Measurements from ENCODE around the gene PPP1R3D. TPM values are rescaled to one million over a fixed set of nuclear protein-coding genes. Genes with fewer than 3 reads are reported as not detected.
A peak's percentile ranks its signal among the peaks of the same experiment; 100 is the strongest.

The PPP1R3D gene
- total and polyA plus RNA-seq, 2 donors: 3.2 to 7.2 TPM

- peak in 8 of 9 donors; percentile 39 to 73 (median 50) for DNase-seq (ENCODE audit: low read depth in 6 of 9, low spot score in 9 of 9)
- Histone ChIP-seq H3K4me1 (ENCODE audit: control insufficient read depth in 2 of 2, insufficient read depth in 2 of 2, low read length in 2 of 2) (peaks cover 3 to 5% of the 10 kb centered on the region in 2 donors), H3K9me3 (ENCODE audit: control insufficient read depth in 2 of 2, insufficient read depth in 1 of 2, low read length in 1 of 2) (no peaks in the 10 kb centered on the region), H3K27ac (ENCODE audit: low read depth in 1 of 2, low read length in 1 of 2) (peak overlapping the region in 1 of 2 donors; percentile 49), H3K27me3 (ENCODE audit: control insufficient read depth in 2 of 2, insufficient read depth in 1 of 2, low read length in 1 of 2) (peaks cover 0 to 19% of the 10 kb centered on the region in 2 donors), H3K36me3 (ENCODE audit: control insufficient read depth in 2 of 2, insufficient read depth in 2 of 2, low read length in 1 of 2) (no peaks in the 10 kb centered on the region), H3K4me3 (ENCODE audit: low read length in 2 of 2) (peak overlapping the region; percentile 42 to 54)
- 9% methylated on average over 59 of the region's 59 CpGs for WGBS
These were observed 6.1 kb downstream of the PPP1R3D start for GRCh38 chr20:59933849-59934585.

- H3K36me3 ChIP-seq (ENCODE audit: control insufficient read depth in 2 of 2, insufficient read depth in 2 of 2, low read length in 1 of 2): no peaks in the 10 kb centered on the region
- no peaks in the 10 kb centered on the region for H3K9me3 ChIP-seq (ENCODE audit: control insufficient read depth in 2 of 2, insufficient read depth in 1 of 2, low read length in 1 of 2)
- 47% methylated on average over 65 of the region's 65 CpGs for WGBS
- H3K27ac ChIP-seq (ENCODE audit: low read depth in 1 of 2, low read length in 1 of 2): peak within 1 kb of the TSS in 1 of 2 donors; percentile 49
- H3K27me3 ChIP-seq (ENCODE audit: control insufficient read depth in 2 of 2, insufficient read depth in 1 of 2, low read length in 1 of 2): peaks cover 0 to 16% of the 10 kb centered on the region in 2 donors
- peaks cover 0 to 5% of the 10 kb centered on the region in 2 donors for H3K4me1 ChIP-seq (ENCODE audit: control insufficient read depth in 2 of 2, insufficient read depth in 2 of 2, low read length in 2 of 2)
- DNase-seq (ENCODE audit: low read depth in 6 of 9, low spot score in 9 of 9): peak in 5 of 9 donors; percentile 18 to 57 (median 37)
- peak within 1 kb of the TSS; percentile 42 to 54 for H3K4me3 ChIP-seq (ENCODE audit: low read length in 2 of 2)
These were observed 6.7 kb downstream of the PPP1R3D start, which contains the start of gene SYCP2 for GRCh38 chr20:59933296-59933848. Gene SYCP2, minus strand, starts transcription at chr20:59933637. Its CDS starts 11,224 bp downstream, at chr20:59922413.

GRCh38 chr20:59932616-59933295 is 7.3 kb downstream of the PPP1R3D start:
- Histone ChIP-seq H3K9me3 (ENCODE audit: control insufficient read depth in 2 of 2, insufficient read depth in 1 of 2, low read length in 1 of 2) (no peaks in the 10 kb centered on the region), H3K27ac (ENCODE audit: low read depth in 1 of 2, low read length in 1 of 2) (no peak overlapping the region), H3K36me3 (ENCODE audit: control insufficient read depth in 2 of 2, insufficient read depth in 2 of 2, low read length in 1 of 2) (no peaks in the 10 kb centered on the region), H3K4me3 (ENCODE audit: low read length in 2 of 2) (no peak overlapping the region), H3K4me1 (ENCODE audit: control insufficient read depth in 2 of 2, insufficient read depth in 2 of 2, low read length in 2 of 2) (peaks cover 0 to 5% of the 10 kb centered on the region in 2 donors), H3K27me3 (ENCODE audit: control insufficient read depth in 2 of 2, insufficient read depth in 1 of 2, low read length in 1 of 2) (peaks cover 0 to 16% of the 10 kb centered on the region in 2 donors)
- WGBS: 92% methylated on average over 72 of the region's 72 CpGs
- no peak for DNase-seq (ENCODE audit: low read depth in 6 of 9, low spot score in 9 of 9)

GRCh38 chr20:59931511-59932312 is 8.4 kb downstream of the PPP1R3D start:
- H3K4me3 ChIP-seq (ENCODE audit: low read length in 2 of 2): no peak overlapping the region

GRCh38 chr20:59925899-59926298 is 14.2 kb downstream of the PPP1R3D start:
- Histone ChIP-seq H3K27ac (ENCODE audit: low read depth in 1 of 2, low read length in 1 of 2) (no peak overlapping the region), H3K4me3 (ENCODE audit: low read length in 2 of 2) (no peak overlapping the region), H3K9me3 (ENCODE audit: control insufficient read depth in 2 of 2, insufficient read depth in 1 of 2, low read length in 1 of 2) (no peaks in the 10 kb centered on the region), H3K36me3 (ENCODE audit: control insufficient read depth in 2 of 2, insufficient read depth in 2 of 2, low read length in 1 of 2) (no peaks in the 10 kb centered on the region), H3K4me1 (ENCODE audit: control insufficient read depth in 2 of 2, insufficient read depth in 2 of 2, low read length in 2 of 2) (no peaks in the 10 kb centered on the region), H3K27me3 (ENCODE audit: control insufficient read depth in 2 of 2, insufficient read depth in 1 of 2, low read length in 1 of 2) (no peaks in the 10 kb centered on the region)
- DNase-seq (ENCODE audit: low read depth in 6 of 9, low spot score in 9 of 9): no peak

More at GRCh38 chr20:59931511-59932312, 8.4 kb downstream of the PPP1R3D start:
- Histone ChIP-seq H3K27me3 (ENCODE audit: control insufficient read depth in 2 of 2, insufficient read depth in 1 of 2, low read length in 1 of 2) (peaks cover 0 to 16% of the 10 kb centered on the region in 2 donors), H3K27ac (ENCODE audit: low read depth in 1 of 2, low read length in 1 of 2) (peak overlapping the region in 1 of 2 donors; percentile 4), H3K36me3 (ENCODE audit: control insufficient read depth in 2 of 2, insufficient read depth in 2 of 2, low read length in 1 of 2) (no peaks in the 10 kb centered on the region), H3K9me3 (ENCODE audit: control insufficient read depth in 2 of 2, insufficient read depth in 1 of 2, low read length in 1 of 2) (no peaks in the 10 kb centered on the region), H3K4me1 (ENCODE audit: control insufficient read depth in 2 of 2, insufficient read depth in 2 of 2, low read length in 2 of 2) (peaks cover 0 to 5% of the 10 kb centered on the region in 2 donors)
- DNase-seq (ENCODE audit: low read depth in 6 of 9, low spot score in 9 of 9): no peak
- 94% methylated on average over 9 of the region's 9 CpGs for WGBS

GRCh38 chr20:59925359-59925758 is 14.7 kb downstream of the PPP1R3D start:
- Histone ChIP-seq H3K4me1 (ENCODE audit: control insufficient read depth in 2 of 2, insufficient read depth in 2 of 2, low read length in 2 of 2) (no peaks in the 10 kb centered on the region), H3K4me3 (ENCODE audit: low read length in 2 of 2) (no peak overlapping the region), H3K27me3 (ENCODE audit: control insufficient read depth in 2 of 2, insufficient read depth in 1 of 2, low read length in 1 of 2) (no peaks in the 10 kb centered on the region), H3K9me3 (ENCODE audit: control insufficient read depth in 2 of 2, insufficient read depth in 1 of 2, low read length in 1 of 2) (no peaks in the 10 kb centered on the region), H3K36me3 (ENCODE audit: control insufficient read depth in 2 of 2, insufficient read depth in 2 of 2, low read length in 1 of 2) (no peaks in the 10 kb centered on the region), H3K27ac (ENCODE audit: low read depth in 1 of 2, low read length in 1 of 2) (no peak overlapping the region)
- no peak for DNase-seq (ENCODE audit: low read depth in 6 of 9, low spot score in 9 of 9)
- WGBS: 96% methylated on average over 1 of the region's 1 CpG

- Histone ChIP-seq H3K36me3 (ENCODE audit: control insufficient read depth in 2 of 2, insufficient read depth in 2 of 2, low read length in 1 of 2) (no peaks in the 10 kb centered on the region), H3K27ac (ENCODE audit: low read depth in 1 of 2, low read length in 1 of 2) (no peak overlapping the region), H3K4me3 (ENCODE audit: low read length in 2 of 2) (no peak overlapping the region), H3K9me3 (ENCODE audit: control insufficient read depth in 2 of 2, insufficient read depth in 1 of 2, low read length in 1 of 2) (no peaks in the 10 kb centered on the region), H3K4me1 (ENCODE audit: control insufficient read depth in 2 of 2, insufficient read depth in 2 of 2, low read length in 2 of 2) (no peaks in the 10 kb centered on the region), H3K27me3 (ENCODE audit: control insufficient read depth in 2 of 2, insufficient read depth in 1 of 2, low read length in 1 of 2) (no peaks in the 10 kb centered on the region)
- WGBS: 97% methylated on average over 1 of the region's 1 CpG
- DNase-seq (ENCODE audit: low read depth in 6 of 9, low spot score in 9 of 9): no peak
These were observed 16.6 kb downstream of the PPP1R3D start for GRCh38 chr20:59923514-59923913.

GRCh38 chr20:59920944-59921343 is 19.2 kb downstream of the PPP1R3D start:
- no peaks in the 10 kb centered on the region for H3K36me3 ChIP-seq (ENCODE audit: control insufficient read depth in 2 of 2, insufficient read depth in 2 of 2, low read length in 1 of 2)
- H3K27ac ChIP-seq (ENCODE audit: low read depth in 1 of 2, low read length in 1 of 2): no peak overlapping the region
- H3K9me3 ChIP-seq (ENCODE audit: control insufficient read depth in 2 of 2, insufficient read depth in 1 of 2, low read length in 1 of 2): no peaks in the 10 kb centered on the region
- no peak for DNase-seq (ENCODE audit: low read depth in 6 of 9, low spot score in 9 of 9)
- H3K27me3 ChIP-seq (ENCODE audit: control insufficient read depth in 2 of 2, insufficient read depth in 1 of 2, low read length in 1 of 2): no peaks in the 10 kb centered on the region
- no peaks in the 10 kb centered on the region for H3K4me1 ChIP-seq (ENCODE audit: control insufficient read depth in 2 of 2, insufficient read depth in 2 of 2, low read length in 2 of 2)
- no peak overlapping the region for H3K4me3 ChIP-seq (ENCODE audit: low read length in 2 of 2)
